Measurements from ENCODE around the gene SYNE3. TPM values are rescaled to one million over a fixed set of nuclear protein-coding genes. Genes with fewer than 3 reads are reported as not detected.

SYNE3 gene
- total and polyA plus RNA-seq, 12 donors: 1.8 to 24.8 (median 10.8) TPM

DNA sequence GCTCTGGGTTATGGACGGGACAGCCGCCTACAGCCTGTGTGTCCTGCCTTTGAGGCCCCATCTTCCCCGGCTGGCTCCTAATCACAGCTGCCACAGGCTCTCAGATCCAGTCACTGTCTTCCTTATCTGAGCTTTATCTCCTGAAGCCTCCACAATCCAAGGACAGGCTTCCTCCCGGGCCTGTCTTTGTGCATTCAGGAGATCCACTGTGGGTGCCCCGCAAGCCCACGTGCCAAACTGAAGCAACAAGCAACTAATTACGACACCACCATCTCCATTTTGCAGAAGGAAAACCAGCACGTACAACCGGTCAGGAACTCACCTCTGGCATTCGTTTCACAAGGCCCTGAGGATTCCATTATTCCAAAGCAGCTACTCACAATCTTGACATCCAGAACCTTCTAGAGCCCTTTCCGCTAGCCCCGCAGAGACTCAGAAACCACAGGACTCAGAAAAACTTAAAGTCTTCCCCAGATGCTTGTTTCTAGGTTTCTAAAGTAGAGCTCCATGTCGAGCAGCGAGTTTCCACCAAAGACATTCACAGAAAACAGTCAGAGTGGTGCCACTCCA is 14.0 kb downstream of the SYNE3 start:
- H3K4me3 ChIP-seq: no peak overlapping the region
- TF ChIP-seq POLR2A (IDR thresholded peaks at IDR 0.05): peak in 1 of 2 donors; percentile 21
- TF ChIP-seq, protein P1, sequence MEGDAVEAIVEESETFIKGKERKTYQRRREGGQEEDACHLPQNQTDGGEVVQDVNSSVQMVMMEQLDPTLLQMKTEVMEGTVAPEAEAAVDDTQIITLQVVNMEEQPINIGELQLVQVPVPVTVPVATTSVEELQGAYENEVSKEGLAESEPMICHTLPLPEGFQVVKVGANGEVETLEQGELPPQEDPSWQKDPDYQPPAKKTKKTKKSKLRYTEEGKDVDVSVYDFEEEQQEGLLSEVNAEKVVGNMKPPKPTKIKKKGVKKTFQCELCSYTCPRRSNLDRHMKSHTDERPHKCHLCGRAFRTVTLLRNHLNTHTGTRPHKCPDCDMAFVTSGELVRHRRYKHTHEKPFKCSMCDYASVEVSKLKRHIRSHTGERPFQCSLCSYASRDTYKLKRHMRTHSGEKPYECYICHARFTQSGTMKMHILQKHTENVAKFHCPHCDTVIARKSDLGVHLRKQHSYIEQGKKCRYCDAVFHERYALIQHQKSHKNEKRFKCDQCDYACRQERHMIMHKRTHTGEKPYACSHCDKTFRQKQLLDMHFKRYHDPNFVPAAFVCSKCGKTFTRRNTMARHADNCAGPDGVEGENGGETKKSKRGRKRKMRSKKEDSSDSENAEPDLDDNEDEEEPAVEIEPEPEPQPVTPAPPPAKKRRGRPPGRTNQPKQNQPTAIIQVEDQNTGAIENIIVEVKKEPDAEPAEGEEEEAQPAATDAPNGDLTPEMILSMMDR (IDR thresholded peaks at IDR 0.05): no peak
- H3K4me1 ChIP-seq (replicated peaks in 1 of 2): peaks cover 15 to 56% of the 10 kb centered on the region in 2 donors
- WGBS, 4 donors: 49 to 57% (median 55%) methylated on average over 10 to 14 of the region's 14 CpGs
- H3K27me3 ChIP-seq: no peaks in the 10 kb centered on the region
- H3K36me3 ChIP-seq (replicated peaks in 1 of 2): no peaks in the 10 kb centered on the region
- H3K27ac ChIP-seq: peak overlapping the region; percentile 6 to 83 (median 65)
- peak in 6 of 7 donors; percentile 59 to 86 (median 76) for DNase-seq
- intact Hi-C loops (cut with DNase I): no loop called here
- no peaks in the 10 kb centered on the region for H3K9me3 ChIP-seq (replicated peaks in 1 of 3)

DNA sequence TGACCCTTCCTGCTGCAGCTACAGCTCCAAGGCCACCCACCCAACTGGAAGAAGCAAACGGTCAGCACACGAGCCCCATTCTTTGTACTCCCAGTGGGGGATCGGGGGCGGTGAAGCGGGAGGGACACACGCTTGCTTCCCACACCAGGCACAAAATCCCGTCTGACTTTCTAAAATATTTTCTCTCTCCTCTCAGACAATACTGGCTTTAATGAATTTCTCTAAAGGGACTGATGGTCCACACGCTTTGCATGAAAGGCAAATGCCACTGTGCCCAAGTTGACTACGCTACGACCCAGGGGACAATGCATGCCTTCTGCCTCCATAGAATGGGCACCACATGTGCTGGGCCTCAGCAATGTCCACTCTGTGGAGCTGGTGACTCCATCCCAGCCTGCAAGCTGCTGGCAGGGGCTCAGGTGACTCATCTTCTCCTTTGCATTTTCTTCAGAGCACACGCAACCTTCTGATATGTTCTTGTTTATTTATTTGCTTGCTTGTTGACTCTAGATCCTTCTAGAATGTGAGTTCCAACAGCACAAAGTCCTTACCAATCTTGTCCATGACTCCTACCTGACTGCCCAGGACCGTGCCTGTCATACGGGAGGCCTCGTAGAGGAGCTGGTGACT is 15.6 kb downstream of the SYNE3 start:
- Histone ChIP-seq H3K27ac (peak overlapping the region in 4 of 5 donors; percentile 4 to 83 (median 72)), H3K36me3 (replicated peaks in 1 of 2) (no peaks in the 10 kb centered on the region), H3K9me3 (replicated peaks in 1 of 3) (no peaks in the 10 kb centered on the region), H3K4me1 (replicated peaks in 1 of 2) (peaks cover 27 to 56% of the 10 kb centered on the region in 2 donors), H3K27me3 (no peaks in the 10 kb centered on the region), H3K4me3 (no peak overlapping the region)
- TF ChIP-seq POLR2A (IDR thresholded peaks at IDR 0.05): no peak
- WGBS, 4 donors: 62 to 79% (median 74%) methylated on average over 14 of the region's 14 CpGs
- intact Hi-C loops (cut with DNase I): no loop called here
- peak; percentile 74 to 89 (median 85) for DNase-seq

DNA sequence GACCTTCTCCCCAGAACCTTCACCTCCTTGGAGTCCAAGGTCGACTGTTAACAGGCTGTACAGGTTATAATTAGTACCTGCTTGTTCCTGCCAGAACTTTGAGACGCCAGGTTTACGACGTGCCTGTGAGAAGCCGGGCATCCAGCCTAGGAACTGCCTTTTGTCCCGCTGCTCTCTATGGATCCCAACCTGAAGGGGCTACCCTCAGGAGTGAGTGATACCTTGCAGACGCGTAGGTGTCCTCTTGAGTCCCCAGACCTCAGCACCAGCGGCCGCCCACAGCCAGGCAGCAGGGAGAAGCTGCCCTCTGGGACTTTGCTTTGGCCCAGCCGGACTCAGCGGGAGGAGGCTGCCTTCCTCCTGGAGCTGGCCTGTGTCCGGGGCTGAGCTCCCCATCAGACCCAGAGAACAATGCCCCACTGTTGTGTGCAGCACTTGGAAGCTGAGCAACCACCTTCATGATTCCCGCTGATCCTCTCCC is 16.2 kb downstream of the SYNE3 start:
- Histone ChIP-seq H3K27me3 (no peaks in the 10 kb centered on the region), H3K9me3 (replicated peaks in 1 of 3) (no peaks in the 10 kb centered on the region), H3K27ac (peak overlapping the region in 3 of 5 donors; percentile 65 to 83 (median 79)), H3K4me3 (no peak overlapping the region), H3K4me1 (replicated peaks in 1 of 2) (peaks cover 31 to 58% of the 10 kb centered on the region in 2 donors), H3K36me3 (replicated peaks in 1 of 2) (no peaks in the 10 kb centered on the region)
- WGBS, 4 donors: 66 to 87% (median 82%) methylated on average over 2 to 14 of the region's 14 CpGs
- intact Hi-C loops (cut with DNase I): no loop called here
- TF ChIP-seq POLR2A (IDR thresholded peaks at IDR 0.05): no peak
- TF ChIP-seq, protein P1 (IDR thresholded peaks at IDR 0.05): no peak
- no peak for DNase-seq

DNA sequence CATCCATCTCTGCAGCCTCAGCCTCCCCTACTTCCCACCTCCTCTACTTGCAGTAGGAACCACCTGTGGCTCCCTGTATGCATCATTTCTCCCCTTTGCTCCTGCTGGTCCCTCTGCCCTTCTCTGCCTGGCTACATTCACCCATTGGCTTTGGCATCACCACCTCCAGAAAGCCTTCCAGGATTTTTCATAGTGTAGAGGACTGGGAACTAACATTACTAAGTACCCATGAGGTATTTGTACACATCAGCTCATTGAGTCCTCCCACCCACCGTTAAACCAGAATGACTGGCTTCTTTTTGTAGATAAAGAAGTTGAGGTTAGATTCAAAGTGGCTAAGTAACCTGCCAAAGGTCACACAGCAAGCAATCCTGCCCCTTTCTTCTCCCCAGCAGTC is 17.1 kb downstream of the SYNE3 start:
- TF ChIP-seq, protein P1 (IDR thresholded peaks at IDR 0.05): no peak
- TF ChIP-seq POLR2A (IDR thresholded peaks at IDR 0.05): no peak
- H3K27me3 ChIP-seq: no peaks in the 10 kb centered on the region
- intact Hi-C loops (cut with DNase I): no loop called here
- H3K27ac ChIP-seq: peak overlapping the region in 2 of 5 donors; percentile 59 to 64
- no peak overlapping the region for H3K4me3 ChIP-seq
- DNase-seq: no peak
- peaks cover 31 to 54% of the 10 kb centered on the region in 2 donors for H3K4me1 ChIP-seq (replicated peaks in 1 of 2)
- 31 to 50% (median 37%) methylated on average over 1 of the region's 1 CpG for WGBS, 4 donors
- no peaks in the 10 kb centered on the region for H3K9me3 ChIP-seq (replicated peaks in 1 of 3)
- no peaks in the 10 kb centered on the region for H3K36me3 ChIP-seq (replicated peaks in 1 of 2)
